Measurements from ENCODE around the gene RFXANK.
"Not testable (repeated sequence)": the region's sequence is repeated elsewhere in the genome, so short reads cannot be mapped to it uniquely, and the experiment has no call there.

RFXANK gene

DNA sequence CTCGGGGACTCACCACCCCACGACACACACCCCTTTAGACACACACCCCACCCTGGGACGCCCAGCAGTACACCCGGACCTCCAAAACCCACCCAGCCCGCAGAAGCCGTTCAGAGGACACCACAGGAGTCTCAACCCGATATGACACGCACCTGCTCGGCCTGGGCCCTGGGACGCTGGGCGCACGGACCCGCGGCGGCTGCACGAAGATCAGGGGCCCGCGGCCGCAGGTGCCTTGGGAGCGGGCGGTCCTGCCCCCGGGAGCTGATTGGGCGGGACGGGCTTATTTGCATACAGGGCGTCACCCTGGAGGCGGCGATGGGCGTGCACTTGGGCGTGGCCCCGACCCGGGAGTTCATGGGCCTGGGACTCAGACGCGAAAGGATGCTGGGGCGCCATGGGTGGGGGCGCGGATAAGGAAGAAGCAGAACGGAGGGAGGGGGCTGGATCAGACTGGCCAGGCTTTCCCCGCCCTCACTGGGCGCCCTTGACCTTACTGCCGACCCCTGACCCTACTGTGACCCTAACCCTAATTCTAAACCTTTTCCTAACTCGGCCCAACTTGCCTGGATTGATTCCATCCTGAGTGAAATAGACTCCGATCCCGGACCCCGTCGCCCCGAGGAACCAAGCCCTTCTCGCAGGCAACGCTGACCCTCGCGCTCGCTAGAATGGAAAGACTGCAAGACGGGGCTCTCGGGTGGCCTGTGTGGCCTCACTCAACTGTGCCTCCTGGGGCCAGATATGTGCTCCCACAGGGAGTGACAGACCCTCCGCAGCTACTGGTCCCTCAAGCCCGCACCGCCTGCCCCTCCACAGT lies 21.8 kb upstream of the RFXANK start, which contains the start of gene MEF2B:
Gene MEF2B, minus strand, starts transcription at position 211 of the 820 bp plus-strand sequence. CDS start 19,528 bp downstream, outside the sequence.
- peak; percentile 55 for DNase-seq (ENCODE audit: low spot score)

DNA sequence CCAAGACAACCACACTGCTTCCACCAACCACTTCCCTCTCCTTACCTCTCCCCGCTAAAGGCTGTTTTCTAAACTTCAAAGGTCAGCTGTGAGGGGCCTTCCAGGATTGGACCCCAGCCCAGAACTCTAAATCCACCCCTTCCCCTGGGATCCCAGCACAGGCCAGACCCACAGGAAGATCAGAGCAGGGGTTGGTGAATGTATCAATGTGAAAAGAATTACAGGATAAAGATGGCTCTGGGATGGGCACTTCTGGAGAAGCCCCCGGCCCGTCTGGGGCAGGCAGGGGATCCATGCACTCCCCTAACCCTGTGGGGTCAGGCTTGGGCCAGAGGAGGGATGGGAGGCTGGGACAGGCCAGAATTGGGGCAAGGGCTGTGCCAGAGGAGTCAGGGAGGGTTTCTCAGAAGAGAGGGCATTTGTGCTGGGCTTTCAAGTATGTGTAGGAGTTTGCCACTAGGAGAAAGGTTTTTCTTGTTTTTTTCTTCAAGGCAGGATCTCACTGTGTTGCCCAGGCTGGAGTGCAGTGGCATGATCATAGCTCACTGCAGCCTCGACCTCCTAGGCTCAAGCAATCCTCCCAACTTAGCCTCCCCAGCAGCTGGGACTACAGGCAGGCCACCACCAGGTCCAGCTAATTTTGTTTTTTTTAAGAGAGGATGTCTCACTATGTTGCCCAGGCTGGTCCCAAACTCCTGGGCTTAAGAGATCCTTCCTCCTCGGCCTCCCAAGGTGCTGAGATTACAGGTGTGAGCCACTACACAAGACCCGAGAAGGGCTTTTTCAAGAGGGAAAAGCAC lies 21.0 kb upstream of the RFXANK start:
- no peak for DNase-seq (ENCODE audit: low spot score)

DNA sequence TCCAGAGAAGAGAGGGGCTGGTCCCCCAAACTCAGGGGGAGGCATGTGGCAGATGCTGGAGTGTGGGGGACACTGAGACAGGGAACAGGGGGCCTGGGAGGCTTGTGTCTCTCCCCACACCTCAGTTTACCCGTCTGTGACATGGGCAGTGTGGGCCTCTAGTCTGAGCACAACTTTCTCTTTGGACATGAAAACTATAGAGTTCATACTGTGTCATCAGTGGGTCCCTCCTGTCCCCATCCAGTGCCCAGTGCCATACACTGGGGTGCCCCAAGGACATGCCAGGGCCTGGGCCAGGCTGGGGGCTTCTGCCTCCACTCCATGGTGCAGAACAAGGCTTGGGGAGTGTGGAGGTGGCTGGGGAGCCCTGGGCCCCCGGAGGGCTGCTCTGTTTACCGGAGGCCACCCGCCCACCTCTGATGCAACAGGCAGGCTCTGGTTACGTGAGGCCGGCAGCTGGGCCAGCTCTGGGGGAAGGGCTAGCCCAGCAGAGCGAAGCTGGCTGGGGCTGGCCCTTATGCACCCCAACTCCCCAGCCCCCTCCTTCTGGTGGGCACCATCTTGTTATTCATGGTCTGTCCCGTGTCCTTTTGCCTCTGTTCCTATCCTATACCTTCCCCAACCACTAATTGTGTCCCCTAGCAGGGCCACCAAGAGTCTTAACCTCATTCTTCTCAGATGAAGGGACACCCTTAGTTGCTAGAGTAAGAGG lies 20.1 kb upstream of the RFXANK start:
- no peak for DNase-seq (ENCODE audit: low spot score)

DNA sequence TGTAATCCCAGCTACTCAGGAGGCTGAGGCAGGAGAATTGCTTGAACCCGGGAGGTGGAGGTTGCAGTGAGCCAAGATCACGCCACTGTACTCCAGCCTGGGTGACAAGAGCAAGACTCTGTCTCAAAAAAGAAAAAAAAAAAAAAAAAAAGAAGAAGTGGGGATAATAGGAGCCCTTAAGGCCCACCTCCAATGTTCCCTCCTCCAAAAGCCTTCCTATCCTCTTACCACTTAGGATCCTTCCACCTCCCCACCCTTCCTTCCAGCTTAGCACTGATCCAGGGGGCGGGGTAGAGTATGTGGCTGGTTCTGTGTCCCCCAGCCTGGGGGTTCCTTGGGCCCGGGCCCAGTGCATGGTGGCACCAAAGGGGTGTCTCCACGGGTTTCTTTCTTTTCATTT lies 18.8 kb upstream of the RFXANK start:
- DNase-seq (ENCODE audit: low spot score), result not testable (repeated sequence)

DNA sequence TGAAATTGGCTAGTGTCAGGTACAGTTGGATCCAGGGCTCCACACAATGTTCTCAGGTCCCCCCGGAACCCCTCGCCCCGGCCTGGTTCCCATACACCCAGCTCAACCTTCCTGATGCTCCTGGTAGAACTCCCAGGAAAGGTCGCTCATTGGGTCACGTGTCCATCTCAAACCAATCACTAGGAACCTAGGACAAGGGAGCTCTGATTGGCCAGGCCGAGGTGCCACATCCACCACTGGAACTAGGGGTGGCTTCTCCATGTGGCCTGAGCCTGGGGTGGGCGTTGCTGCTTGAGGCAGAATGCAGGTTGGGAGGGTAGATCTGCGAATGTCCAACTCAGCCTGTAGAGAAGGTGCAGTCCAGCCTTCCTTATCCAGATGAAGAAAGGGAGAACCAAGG lies 15.1 kb upstream of the RFXANK start:
- DNase-seq (ENCODE audit: low spot score), result no peak

DNA sequence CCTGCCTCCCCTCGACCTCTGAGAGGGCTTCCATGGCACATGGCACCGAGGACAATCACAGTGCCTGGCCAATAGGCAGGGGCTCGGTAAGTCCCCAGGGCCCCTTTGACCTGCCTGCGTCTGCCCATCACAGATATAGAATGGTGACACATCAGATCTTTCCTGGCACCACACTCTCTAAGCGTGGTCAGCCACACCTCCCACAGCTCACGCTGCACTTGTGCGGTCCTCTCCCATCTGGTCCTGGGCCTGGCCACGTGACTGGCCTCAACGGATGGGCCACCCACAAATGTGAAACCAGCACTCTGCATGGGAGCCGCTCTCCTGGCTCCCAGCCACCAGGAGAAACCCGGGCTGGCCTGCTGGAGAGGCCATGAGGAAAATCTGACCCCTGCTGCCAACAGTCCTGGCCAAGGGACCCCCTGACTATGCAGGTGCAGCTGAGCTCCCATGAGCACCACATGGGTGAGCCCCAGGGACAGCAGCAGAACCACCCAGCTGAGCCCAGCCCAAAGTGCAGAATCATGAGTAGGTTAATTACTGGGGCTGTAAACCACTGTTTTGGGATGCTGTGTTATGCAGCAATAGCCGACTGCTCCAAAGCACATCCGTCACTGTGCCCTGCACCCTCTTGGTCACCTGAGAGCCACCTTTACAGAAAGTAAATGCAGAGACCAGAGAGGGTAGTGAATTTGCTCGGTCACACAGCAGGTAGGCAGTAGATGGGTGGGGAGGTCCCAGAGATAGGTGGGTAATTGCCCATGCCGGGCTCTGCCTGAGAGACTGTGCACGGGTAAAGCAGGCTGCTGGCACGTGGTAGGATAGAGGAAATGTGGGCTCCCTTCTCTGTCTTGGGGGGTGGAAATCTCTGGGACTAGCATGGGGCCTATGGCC lies 12.3 kb upstream of the RFXANK start:
- DNase-seq (ENCODE audit: low spot score), result no peak

DNA sequence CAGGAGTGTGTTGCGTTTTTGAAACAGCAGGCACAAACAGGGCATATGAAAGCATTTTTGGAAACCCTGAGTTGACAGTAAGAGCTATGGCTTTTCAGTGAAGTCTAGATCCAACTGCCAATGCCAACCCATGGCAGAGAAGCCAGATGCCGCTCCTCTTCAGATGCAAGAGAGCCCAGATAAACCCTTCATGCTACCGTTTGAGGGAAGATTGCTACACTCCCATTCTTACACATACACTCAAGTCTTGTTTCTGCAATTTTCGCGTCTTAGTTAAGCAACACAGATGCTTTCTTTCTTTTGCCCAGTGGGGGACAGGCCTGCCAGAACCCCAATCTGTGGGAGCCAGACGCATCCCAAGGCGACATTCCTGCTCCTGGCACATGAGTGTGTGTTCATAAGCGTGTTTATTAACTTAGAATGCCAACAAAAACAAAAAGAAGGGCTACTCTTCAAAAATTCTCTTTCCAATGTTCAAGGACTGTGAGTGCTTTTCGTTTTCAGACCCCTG lies 10.5 kb upstream of the RFXANK start:
- DNase-seq (ENCODE audit: low spot score), result no peak

DNA sequence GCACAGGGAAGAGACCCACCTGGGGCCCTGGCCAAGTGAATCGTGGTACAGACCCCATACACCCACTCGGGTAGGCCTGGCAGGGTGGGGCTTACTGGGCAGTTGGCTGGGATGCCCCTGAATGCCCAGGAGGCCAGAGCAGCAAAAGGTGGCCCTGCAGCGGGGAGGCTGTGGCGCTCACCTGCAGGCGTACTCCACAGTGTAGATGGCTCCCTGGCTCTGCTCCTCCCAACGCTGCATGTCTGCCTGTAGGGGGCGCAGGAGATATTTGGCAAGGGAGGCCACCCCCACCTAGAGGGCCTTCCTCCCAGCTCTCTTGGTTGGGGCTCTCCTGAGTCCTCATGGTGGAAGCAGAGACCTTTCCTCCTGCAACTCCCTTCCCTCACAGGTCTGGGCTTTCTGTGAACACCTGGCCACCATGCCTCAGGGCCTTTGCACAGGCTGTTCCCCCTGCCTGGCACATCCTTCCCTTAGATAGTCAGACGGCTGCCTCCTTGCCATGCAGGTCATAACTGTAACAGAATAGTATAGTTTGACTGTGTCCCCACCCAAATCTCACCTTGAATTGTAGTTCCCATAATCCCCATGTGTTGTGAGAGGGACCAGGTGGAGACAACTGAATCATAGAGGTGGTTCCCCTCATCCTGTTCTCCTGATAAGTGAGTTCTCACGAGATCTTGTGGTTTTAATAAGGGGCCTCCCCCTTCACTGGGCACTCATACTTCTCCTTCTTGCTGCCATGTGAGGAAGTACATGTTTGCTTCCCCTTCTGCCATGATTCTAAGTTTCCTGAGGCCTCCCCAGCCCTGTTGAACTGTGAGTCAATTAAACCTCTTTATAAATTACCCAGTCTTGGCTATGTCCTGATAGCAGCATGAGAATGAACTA lies 6.0 kb upstream of the RFXANK start:
- DNase-seq (ENCODE audit: low spot score), result no peak

DNA sequence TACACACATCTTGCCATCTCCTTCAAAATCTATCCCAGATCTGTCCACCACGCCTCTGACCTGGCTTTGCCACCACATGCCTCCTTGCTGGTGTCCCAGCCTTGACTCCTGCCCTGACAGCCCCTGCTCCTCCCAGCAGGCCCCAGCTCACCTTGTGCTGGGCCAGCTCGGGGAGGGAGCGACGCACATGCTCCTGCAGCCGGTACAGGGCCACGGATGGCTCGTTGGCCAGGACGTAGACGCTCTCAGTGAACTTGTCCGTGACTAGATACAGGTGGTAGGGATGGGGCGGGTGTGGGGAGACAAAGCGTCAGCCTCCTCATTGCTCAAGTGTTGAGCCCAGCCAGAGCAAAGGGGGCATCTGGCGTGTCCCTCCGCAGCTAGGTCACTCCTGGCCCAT lies 5.3 kb upstream of the RFXANK start:
- DNase-seq (ENCODE audit: low spot score), result no peak

DNA sequence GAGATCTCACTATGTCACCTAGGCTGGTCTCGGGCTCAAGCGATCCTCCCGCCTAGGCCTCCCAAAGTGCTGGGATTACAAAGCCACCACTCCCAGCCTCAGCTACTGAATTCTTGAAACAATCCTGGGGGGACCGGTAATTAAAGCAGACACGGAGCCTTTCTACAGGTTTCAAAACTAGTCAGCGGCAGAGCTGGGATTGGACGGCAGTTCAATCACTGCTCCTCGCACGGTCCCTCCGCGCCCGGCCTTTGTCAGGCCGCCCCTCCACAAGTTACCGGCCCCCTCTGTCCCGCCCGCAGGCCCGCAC lies 335 bp upstream of the RFXANK start:
- DNase-seq (ENCODE audit: low spot score), result no peak

DNA sequence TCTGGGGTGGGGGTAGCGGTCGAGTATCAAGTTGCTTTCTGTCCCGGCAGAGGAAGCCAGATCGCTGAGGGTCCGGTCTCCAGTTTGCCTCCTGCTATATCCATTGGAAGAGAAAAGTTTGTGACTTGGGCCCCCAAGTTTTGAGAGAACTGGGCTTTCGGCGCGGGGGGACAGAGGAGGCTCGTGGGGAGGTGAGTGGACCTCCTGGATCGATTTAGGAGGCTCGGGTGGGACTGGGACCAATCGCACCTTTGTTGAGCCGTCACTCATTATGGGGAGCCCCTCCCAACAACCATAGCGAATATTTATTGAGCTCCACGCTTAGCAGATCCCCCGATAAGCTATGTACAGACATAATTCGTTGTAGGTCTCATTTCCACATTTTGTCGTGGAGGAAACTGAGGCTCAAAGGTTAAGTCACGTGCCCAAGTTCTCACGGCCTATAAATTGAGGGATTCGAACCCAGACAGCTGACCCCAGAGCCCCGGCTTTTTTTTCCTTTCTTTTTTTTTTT lies 909 bp downstream of the RFXANK start:
- DNase-seq (ENCODE audit: low spot score), result no peak

DNA sequence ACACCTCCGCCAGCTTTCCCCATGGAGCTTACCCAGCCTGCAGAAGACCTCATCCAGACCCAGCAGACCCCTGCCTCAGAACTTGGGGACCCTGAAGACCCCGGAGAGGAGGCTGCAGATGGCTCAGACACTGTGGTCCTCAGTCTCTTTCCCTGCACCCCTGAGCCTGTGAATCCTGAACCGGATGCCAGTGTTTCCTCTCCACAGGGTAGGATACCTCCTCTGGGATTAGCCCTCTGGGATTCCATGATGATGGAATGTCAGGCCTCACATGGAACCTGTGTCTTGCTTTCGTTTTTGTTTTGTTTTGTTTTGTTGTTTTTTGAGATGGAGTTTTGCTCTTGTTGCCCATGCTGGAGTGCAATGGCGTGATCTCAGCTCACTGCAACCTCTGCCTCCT lies 1.9 kb downstream of the RFXANK start:
- DNase-seq (ENCODE audit: low spot score), result no peak

DNA sequence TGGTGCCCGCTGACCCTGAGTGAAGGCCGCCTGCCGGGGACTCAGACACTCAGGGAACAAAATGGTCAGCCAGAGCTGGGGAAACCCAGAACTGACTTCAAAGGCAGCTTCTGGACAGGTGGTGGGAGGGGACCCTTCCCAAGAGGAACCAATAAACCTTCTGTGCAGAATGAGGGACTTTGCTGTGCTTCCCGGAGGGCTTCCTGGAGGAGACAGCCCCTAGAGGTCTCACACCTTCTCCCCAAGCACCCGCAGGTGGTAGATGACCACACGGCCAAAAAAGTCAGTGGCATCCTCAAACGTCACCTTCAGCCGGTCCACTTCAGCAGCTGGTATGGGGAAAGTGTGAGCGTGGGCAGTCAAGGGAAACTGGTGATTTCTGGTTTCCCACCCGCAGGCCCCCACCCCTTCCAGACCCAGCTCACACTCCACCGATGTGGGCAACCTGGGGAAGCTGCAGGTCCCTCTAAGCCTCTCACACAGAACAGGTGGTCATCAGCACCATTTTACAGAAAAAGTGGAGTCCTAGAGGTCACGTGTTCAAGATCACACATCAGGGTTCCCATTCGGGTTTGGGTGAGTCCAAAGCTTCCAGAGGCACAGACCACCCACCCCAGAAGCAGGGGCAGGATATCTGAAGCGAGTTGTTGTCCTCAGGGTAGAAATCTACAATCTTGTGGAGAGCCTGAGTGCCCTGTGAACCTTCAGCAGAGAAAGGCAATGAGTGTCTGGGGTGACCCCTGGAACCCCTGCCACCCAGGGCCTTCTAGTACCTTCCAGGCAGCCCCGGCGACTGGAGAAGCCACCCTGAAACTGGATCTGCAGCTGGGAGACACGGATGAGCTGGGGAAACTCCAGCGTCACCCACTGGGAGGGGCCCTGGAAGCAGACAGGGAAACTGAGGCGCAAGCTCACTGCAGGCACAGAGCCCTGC lies 9.9 kb downstream of the RFXANK start:
- DNase-seq (ENCODE audit: low spot score), result no peak

DNA sequence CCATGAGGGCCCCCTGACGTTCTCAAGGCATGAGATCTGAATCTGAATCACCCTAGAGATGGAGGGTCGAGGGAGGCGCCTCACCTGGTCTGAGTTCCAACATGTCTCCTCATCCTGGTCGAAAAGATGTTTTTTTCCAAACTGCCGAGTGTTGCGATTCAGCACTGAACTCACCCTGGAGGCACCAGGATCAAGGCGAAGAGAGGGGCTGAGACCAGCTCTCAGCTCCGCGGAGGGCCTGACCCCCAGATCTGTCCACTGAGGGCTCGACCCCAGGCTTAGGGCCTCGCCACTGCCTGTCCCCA lies 10.6 kb downstream of the RFXANK start:
- no peak for DNase-seq (ENCODE audit: low spot score)

DNA sequence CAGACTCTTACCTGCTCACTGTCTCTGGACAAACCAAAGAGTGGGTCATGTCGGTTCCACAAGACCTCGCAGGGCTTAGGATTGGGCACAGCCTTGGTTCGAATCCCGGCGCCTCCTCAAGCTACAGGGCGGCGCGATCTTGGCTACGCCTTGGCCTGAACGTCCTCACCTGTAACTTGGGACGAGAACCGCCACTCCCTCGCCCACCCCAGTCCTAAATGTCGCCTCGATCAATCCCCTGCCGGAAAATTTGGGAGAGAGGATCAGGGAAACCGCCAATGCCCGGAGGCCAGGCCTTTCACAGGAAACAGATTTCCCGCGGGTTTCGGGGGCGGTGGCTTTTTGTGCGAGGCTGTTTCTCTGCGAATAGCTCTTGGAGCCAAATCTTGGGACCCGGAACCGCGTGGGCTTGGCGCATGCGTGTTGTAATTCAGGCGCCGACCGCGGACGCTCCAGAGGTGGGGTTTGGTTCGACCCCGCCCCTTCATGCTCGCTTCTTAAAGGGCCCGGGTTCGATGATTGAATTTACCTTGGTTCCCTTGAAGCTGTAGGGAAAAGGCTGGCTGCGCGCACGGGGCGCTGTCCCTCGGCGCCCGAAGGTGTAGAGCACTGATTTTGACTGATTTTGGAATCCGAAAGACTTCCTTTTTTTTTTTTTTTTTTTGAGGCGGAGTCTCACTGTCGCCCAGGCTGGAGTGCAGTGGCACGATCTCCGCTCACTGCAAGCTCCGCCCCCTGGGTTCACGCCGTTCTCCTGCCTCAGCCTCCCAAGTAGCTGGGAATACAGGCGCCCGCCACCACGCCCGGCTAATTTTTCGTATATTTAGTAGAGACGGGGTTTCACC lies 11.2 kb downstream of the RFXANK start, which contains the start of gene NR2C2AP:
Gene NR2C2AP, minus strand, starts transcription at position 403 of the 845 bp plus-strand sequence. Its CDS starts 354 bp downstream, at position 49.
- DNase-seq (ENCODE audit: low spot score), result peak; percentile 93

DNA sequence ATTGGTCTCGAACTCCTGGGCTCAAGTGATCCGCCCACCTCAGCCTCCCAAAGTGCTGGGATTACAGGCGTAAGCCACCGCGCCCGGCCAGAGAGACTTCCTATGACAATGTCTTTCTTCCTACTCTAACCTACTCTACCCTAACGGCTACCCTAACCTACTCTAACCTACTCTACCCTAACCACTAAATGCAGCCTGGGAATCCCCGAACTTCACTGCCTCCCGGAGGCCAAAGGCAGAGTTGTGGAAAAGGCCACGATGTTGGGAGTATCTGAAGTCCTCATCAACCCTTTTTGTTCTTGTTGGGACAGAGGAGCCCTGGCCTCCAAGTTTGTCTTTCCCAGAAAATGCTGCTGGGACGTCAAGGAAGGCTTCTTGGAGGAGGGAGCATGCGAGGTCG lies 12.1 kb downstream of the RFXANK start:
- no peak for DNase-seq (ENCODE audit: low spot score)

DNA sequence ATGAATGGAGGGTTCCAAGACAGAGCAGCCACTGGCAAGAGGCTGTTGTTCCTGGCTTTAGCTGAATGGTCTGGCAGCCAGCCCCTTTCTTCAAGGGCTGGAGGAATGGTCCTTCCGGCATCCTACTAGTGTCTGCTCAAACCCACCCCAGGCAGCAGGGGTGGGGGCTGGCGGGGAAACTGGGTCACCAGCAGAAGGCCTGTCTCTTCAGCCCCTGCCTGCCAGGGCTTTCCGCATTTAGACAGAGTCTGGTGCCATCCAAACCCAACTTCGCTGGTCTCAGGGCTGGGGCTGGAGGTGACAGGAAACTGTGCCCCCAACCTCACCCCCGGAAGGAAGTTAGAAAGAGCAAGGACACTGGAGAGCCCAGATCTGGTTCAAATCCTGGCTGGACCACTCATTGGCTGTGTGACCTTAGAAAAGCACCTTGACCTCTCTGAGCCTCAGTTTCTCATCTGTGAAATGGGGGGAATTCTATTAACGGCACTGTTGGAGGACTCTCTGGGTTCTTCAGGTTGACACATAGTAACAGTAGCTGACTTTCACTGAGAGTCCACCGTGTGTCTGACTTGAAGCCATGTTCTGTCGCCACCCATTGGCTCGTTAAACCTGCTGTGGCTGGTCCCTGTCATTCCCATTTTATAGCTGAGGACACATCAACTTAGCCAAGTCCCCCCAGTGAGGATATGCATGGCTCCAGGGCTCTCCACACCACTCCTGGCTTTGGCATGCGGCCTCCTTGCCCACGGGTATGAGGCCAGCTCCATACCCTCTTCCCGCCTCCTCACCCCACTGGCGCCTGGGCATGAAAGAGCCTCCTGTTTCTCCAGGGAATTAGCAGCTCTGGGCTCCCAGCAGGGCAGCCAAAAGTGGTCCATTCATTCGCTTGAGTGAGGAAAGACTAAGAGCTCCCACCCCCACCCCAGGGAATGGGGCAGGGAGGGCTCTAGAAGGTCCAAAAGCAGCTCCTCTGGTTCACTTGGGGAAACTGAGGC lies 13.7 kb downstream of the RFXANK start:
- DNase-seq (ENCODE audit: low spot score), result peak; percentile 79

Data from Ammon's horn (tissue), 1 donor.